Adrenal gland (tissue), 12 donors: Measurements from ENCODE around the gene C9. TPM values are rescaled to one million over a fixed set of nuclear protein-coding genes. Genes with fewer than 3 reads are reported as not detected.

Experiments used
- DNase-seq, 7 donors: peaks; one replicate each; pipeline ENCODE4 v3.0.0-alpha.2; 2019 to 2020
- H3K27ac ChIP-seq, 5 donors: fragments of 200-600 bp; sonication (generic) in 4 of 5; 1 replicate in 3 of 5; 2 replicates in 2 of 5; pipeline versions ENCODE4 v1.5.1 to v1.8.0; 2016 to 2020; ENCODE audit warnings: mild to moderate bottlenecking in 1 of 5
- H3K27me3 ChIP-seq: fragments of 200-600 bp; 2 replicates; pipeline ENCODE4 v1.8.0; 2021
- H3K36me3 ChIP-seq, 2 donors: fragments of 200-600 bp; replicated peaks in 1 of 2; 1 replicate in 1 of 2; 2 replicates in 1 of 2; pipeline versions ENCODE4 v1.5.1 to v1.8.0; 2018 to 2022
- H3K4me1 ChIP-seq, 2 donors: fragments of 200-600 bp; replicated peaks in 1 of 2; 1 replicate in 1 of 2; 2 replicates in 1 of 2; pipeline versions ENCODE4 v1.5.1 to v1.8.0; 2018 to 2021
- H3K4me3 ChIP-seq, 4 donors: fragments of 200-600 bp; sonication (generic) in 3 of 4; one replicate each; pipeline ENCODE4 v1.5.1; 2016 to 2018
- H3K9me3 ChIP-seq, 3 donors: fragments of 200-600 bp; sonication (generic) in 1 of 3; replicated peaks in 1 of 3; 1 replicate in 2 of 3; 2 replicates in 1 of 3; pipeline versions ENCODE4 v1.5.1 to v1.8.0; 2016 to 2021
- CTCF ChIP-seq, 6 experiments: fragments of 450-650 bp in 4 of 6; fragments of 200-600 bp in 2 of 6; sonication (generic) in 1 of 6; IDR thresholded peaks; 1 replicate in 5 of 6; 2 replicates in 1 of 6; pipeline versions ENCODE4 v1.5.1 to v1.8.0; 2016 to 2021; ENCODE audit warnings: antibody characterized with exemption in 6 of 6, mild to moderate bottlenecking in 2 of 6, moderate library complexity in 1 of 6
- POLR2A ChIP-seq, 2 donors: fragments of 450-650 bp; IDR thresholded peaks; one replicate each; pipeline ENCODE4 v1.6.1; 2017; ENCODE audit warnings: antibody characterized with exemption in 2 of 2, mild to moderate bottlenecking in 2 of 2, moderate library complexity in 1 of 2
- WGBS, 4 donors: extraction: QIAGEN DNeasy Blood & Tissue Kit in 2 of 4; methylation state at CpG; one replicate each; pipeline versions ENCODE4 v1.1.5 to v1.1.7; 2013 to 2017; 5-methylcytosine and 5-hydroxymethylcytosine counted together
- intact Hi-C, 2 donors: fragments of 100-400 bp; cut with DNase I; formaldehyde crosslinking; loops; one replicate each; pipeline versions ENCODE4 v1.14.1 to v1.15.0; 2022 to 2023
- polyA plus RNA-seq, 3 donors: library from polyadenylated mRNA; stranded (reverse); fragments of 200-250 nt in 2 of 3; fragments of 350-450 nt in 1 of 3; fragmentation: Illumina TruSeq in 1 of 3; extraction: RNeasy Lipid Tissue Mini Kit (QIAGEN cat#74804) in 1 of 3; gene quantifications; one replicate each; pipeline ENCODE4 v1.2.3, GENCODE V29; 2013 to 2014
- total RNA-seq, 9 donors: library from RNA; depleted of rRNA in 4 of 9; stranded (reverse); fragments of >200 nt in 4 of 9; fragments of 120-200 nt in 1 of 9; fragmentation: NEBNext Ultra II Directional in 1 of 9; extraction: Animal tissue kit (Norgen Biotek cat#: 25700) in 1 of 9; gene quantifications; one replicate each; pipeline versions ENCODE4 v1.1.0 to v1.2.4, GENCODE V29; 2013 to 2023
- donor health status: healthy with polysubstance abuse.
- donor health status: Bipolar disorder and iron deficiency.
- donor health status: DM: yes; HTN: yes; CAD: no.
- donor health status: DM: no; HTN: no; CAD: no.
- donor health status: DM: no; HTN: no; CAD: no.
- donor health status: DM: yes; HTN: yes; CAD: no.

Gene C9
- total and polyA plus RNA-seq, 12 donors: 0.07 to 0.54 (median 0.40) TPM; not detected in 5

GRCh38 chr5:39302472-39302871 lies 61.8 kb downstream of the C9 start:
- Histone ChIP-seq H3K9me3 (peaks cover 0 to 13% (median 0%) of the 10 kb centered on the region in 3 donors), H3K27ac (no peak overlapping the region), H3K4me3 (no peak overlapping the region), H3K27me3 (no peaks in the 10 kb centered on the region), H3K4me1 (no peaks in the 10 kb centered on the region), H3K36me3 (no peaks in the 10 kb centered on the region)
- no peak for TF ChIP-seq POLR2A (IDR thresholded peaks at IDR 0.05)
- no peak for TF ChIP-seq CTCF (IDR thresholded peaks at IDR 0.05)
- intact Hi-C loops: no loop called here
- no peak for DNase-seq
- 69 to 85% (median 83%) methylated on average over 1 of the region's 1 CpG for WGBS, 4 donors

GRCh38 chr5:39301406-39301805 lies 62.9 kb downstream of the C9 start:
- Histone ChIP-seq H3K36me3 (no peaks in the 10 kb centered on the region), H3K4me3 (no peak overlapping the region), H3K27ac (no peak overlapping the region), H3K9me3 (peaks cover 0 to 13% (median 0%) of the 10 kb centered on the region in 3 donors), H3K27me3 (no peaks in the 10 kb centered on the region), H3K4me1 (no peaks in the 10 kb centered on the region)
- no peak for DNase-seq
- TF ChIP-seq CTCF (IDR thresholded peaks at IDR 0.05): no peak
- no peak for TF ChIP-seq POLR2A (IDR thresholded peaks at IDR 0.05)
- intact Hi-C loops: no loop called here

- no peak for TF ChIP-seq CTCF (IDR thresholded peaks at IDR 0.05)
- no peak for TF ChIP-seq POLR2A (IDR thresholded peaks at IDR 0.05)
- Histone ChIP-seq H3K27ac (no peak overlapping the region), H3K27me3 (no peaks in the 10 kb centered on the region), H3K4me3 (no peak overlapping the region), H3K36me3 (no peaks in the 10 kb centered on the region), H3K4me1 (no peaks in the 10 kb centered on the region), H3K9me3 (peaks cover 0 to 13% (median 0%) of the 10 kb centered on the region in 3 donors)
- intact Hi-C loops: no loop called here
- no peak for DNase-seq
Observed at GRCh38 chr5:39299962-39300361, 64.3 kb downstream of the C9 start.

- H3K4me1 ChIP-seq: no peaks in the 10 kb centered on the region
- 61 to 84% (median 75%) methylated on average over 2 of the region's 2 CpGs for WGBS, 4 donors
- no peak for DNase-seq
- intact Hi-C loops: no loop called here
- no peak overlapping the region for H3K4me3 ChIP-seq
- H3K9me3 ChIP-seq: peaks cover 0 to 13% (median 0%) of the 10 kb centered on the region in 3 donors
- H3K27me3 ChIP-seq: no peaks in the 10 kb centered on the region
- H3K36me3 ChIP-seq: no peaks in the 10 kb centered on the region
- no peak overlapping the region for H3K27ac ChIP-seq
- TF ChIP-seq CTCF (IDR thresholded peaks at IDR 0.05) (no peak), POLR2A (IDR thresholded peaks at IDR 0.05) (no peak)
Observed at GRCh38 chr5:39294736-39295135, 69.6 kb downstream of the C9 start.
